ENCODE results near the gene CKLF. TPM values are rescaled to one million over a fixed set of nuclear protein-coding genes. Genes with fewer than 3 reads are reported as not detected.

Gene CKLF
- total RNA-seq, 4 donors from 2014 or later, result 5.8 to 8.5 (median 6.9) TPM

DNA sequence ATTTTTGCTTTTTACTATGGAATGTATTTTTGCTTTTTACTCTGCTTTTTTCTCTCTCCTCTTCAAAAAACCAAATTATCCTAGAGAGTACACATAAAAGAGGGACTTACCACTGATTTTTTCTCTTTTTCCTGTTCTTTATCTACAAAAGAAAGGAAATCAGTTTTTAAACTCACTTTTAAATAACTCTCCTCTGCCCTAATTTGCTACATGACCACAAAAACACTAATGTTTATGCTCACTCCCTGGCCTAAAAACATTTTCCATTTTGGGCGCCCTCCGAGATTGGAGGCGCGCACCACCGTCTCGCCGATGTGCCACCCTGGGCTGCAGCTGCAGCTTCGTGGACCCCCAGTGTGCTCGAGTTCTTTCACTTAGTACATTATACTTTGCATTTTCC is 3.5 kb upstream of the CKLF start:
- H3K9me3 ChIP-seq, result no peaks in the 10 kb centered on the region
- no peak for DNase-seq
- intact Hi-C loops (cut with DNase I; ENCODE audit: low total_unique reads), result no loop called here
- H3K27me3 ChIP-seq, result no peaks in the 10 kb centered on the region
- H3K36me3 ChIP-seq, result peaks cover 0 to 5% of the 10 kb centered on the region in 2 donors
- H3K4me1 ChIP-seq, result peaks cover 32 to 33% of the 10 kb centered on the region in 2 donors
- peak overlapping the region; percentile 77 to 97 (median 88) for H3K4me3 ChIP-seq
- in situ Hi-C loops (cut with MboI; ENCODE audit: low sequenced_read_pairs in 4 of 4), result no loop called here
- no peak for ATAC-seq
- peak overlapping the region; percentile 83 to 96 (median 90) for H3K27ac ChIP-seq
- TF ChIP-seq, protein P1, sequence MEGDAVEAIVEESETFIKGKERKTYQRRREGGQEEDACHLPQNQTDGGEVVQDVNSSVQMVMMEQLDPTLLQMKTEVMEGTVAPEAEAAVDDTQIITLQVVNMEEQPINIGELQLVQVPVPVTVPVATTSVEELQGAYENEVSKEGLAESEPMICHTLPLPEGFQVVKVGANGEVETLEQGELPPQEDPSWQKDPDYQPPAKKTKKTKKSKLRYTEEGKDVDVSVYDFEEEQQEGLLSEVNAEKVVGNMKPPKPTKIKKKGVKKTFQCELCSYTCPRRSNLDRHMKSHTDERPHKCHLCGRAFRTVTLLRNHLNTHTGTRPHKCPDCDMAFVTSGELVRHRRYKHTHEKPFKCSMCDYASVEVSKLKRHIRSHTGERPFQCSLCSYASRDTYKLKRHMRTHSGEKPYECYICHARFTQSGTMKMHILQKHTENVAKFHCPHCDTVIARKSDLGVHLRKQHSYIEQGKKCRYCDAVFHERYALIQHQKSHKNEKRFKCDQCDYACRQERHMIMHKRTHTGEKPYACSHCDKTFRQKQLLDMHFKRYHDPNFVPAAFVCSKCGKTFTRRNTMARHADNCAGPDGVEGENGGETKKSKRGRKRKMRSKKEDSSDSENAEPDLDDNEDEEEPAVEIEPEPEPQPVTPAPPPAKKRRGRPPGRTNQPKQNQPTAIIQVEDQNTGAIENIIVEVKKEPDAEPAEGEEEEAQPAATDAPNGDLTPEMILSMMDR (IDR thresholded peaks at IDR 0.05 in 4 of 5, conservative IDR thresholded peaks at IDR 0.05 in 1 of 5), result no peak
- no peak for TF ChIP-seq POLR2A (IDR thresholded peaks at IDR 0.05)

DNA sequence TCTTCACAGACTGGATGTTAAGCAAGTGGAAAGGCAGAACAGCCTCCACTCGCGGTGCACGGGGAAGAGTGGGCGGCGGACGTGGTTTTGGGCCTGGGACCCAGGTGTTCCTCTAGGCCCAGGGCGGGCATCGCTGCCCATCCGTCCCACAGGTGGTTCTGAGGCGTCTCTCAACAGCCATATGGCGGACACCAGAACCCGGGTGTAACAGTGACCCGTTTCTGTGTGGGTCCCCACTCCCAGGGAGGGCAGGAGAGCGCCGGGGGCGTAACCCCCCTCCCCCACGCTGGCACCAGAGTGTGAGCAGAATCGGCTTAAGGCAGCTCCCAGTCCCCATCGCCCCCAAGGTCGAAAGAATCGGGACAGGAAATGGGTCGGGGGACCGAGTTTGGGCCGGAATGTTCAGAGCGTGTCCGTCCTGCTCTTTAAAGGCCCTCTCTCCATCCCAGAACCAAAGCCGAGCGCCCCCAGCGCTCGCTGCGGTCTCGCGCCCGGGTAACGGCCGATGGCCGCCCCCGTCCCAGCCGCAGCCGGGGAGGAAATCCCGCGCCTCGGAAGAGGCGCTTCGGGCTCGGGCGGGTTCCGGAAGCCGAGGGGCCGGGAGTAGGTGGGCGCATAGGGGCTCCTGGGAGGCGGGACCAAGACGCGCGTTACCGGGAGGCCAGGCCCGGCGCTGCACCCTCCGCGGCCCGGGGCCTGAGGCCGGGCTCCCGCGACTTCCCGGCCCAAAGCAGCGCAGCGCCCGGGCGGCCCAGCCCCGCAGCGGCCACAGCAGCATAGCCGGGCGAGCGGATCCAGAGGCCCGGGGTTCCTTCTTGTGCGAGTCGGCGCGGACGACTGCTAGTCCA is 2.9 kb upstream of the CKLF start, which contains the start of gene TK2:
TSS of gene TK2 (minus strand) at position 839 of the 848 bp plus-strand sequence. CDS start at position 778, 61 bp downstream.
- DNase-seq (peak in 1 of 2 donors; percentile 24), ATAC-seq (peak; percentile 66 to 73)
- Histone ChIP-seq H3K36me3 (peaks cover 0 to 5% of the 10 kb centered on the region in 2 donors), H3K4me3 (peak within 1 kb of the TSS; percentile 77 to 97 (median 88)), H3K27me3 (no peaks in the 10 kb centered on the region), H3K9me3 (no peaks in the 10 kb centered on the region), H3K27ac (peak within 1 kb of the TSS; percentile 83 to 96 (median 90)), H3K4me1 (peaks cover 32 to 33% of the 10 kb centered on the region in 2 donors)
- in situ Hi-C loops (cut with MboI; ENCODE audit: low sequenced_read_pairs in 4 of 4), result loop anchor here in 2 of 4 donors (5.0 to 10.0 kb wide), 2 partner anchors 32 to 75 kb away; no protein-coding TSS in a partner anchor
- TF ChIP-seq, protein P1 (IDR thresholded peaks at IDR 0.05 in 4 of 5, conservative IDR thresholded peaks at IDR 0.05 in 1 of 5), result peak in 2 of 5 experiments; percentile 42 to 53
- peak; percentile 35 to 51 for TF ChIP-seq POLR2A (IDR thresholded peaks at IDR 0.05)
- intact Hi-C loops (cut with DNase I; ENCODE audit: low total_unique reads), result loop anchor here (2.0 kb wide), 1 partner anchor 33 kb away; no protein-coding TSS in a partner anchor

DNA sequence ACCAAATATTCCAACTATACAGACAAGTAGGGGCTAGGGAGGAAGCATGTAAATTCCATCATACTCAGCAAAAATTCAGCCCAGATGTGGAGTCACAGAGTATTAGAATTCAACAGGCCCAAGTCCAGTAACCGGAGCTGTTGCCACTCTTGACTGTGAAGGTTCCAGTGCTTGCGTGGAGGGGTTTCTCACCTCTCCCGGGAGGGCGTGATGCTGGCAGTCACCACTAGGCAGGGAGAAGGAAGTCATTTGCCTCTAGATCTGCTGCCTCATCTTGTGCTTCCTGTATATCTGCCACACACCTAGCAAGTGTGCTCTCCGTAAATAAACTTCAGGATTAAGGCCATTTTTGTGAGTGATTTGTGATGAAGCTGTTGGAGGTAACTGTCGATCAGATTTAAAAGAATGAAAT is 1.0 kb upstream of the CKLF start:
- no peak for ATAC-seq
- peaks cover 32 to 33% of the 10 kb centered on the region in 2 donors for H3K4me1 ChIP-seq
- H3K9me3 ChIP-seq, result no peaks in the 10 kb centered on the region
- H3K36me3 ChIP-seq, result no peaks in the 10 kb centered on the region
- intact Hi-C loops (cut with DNase I; ENCODE audit: low total_unique reads) (loop anchor here (2.0 kb wide), 1 partner anchor 35 kb away; no protein-coding TSS in a partner anchor), in situ Hi-C loops (cut with MboI; ENCODE audit: low sequenced_read_pairs in 4 of 4) (loop anchor here in 2 of 4 donors (5.0 to 10.0 kb wide), 2 partner anchors 34 to 77 kb away; no protein-coding TSS in a partner anchor)
- H3K4me3 ChIP-seq, result no peak overlapping the region
- H3K27ac ChIP-seq, result peak overlapping the region; percentile 86 to 96 (median 92)
- DNase-seq, result no peak
- TF ChIP-seq POLR2A (IDR thresholded peaks at IDR 0.05), result no peak
- TF ChIP-seq, protein P1 (IDR thresholded peaks at IDR 0.05 in 4 of 5, conservative IDR thresholded peaks at IDR 0.05 in 1 of 5), result no peak
- no peaks in the 10 kb centered on the region for H3K27me3 ChIP-seq

DNA sequence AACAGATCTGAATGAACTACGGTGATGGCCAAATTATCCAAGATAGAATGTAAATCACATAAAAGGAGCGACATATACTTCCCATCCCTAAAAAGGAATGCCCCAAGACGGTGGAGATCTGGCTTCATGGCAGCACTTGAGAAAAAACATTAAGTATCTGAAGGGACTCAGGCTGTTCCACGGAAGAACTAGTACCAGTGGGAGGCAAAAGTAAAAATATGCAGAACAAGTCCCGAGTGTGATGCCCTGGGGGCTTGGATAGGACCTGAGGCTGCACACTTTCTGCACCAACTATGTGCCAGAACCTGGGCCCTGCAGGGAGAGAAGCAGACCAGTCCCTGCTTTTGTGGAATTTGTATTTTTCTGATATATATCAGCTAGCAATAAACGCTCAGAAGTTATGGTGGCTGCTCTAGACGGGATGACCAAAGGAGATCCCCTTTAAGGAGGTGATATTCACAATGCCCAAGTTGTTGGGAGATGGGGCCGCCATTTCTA is 539 bp upstream of the CKLF start:
- H3K27ac ChIP-seq, result peak overlapping the region; percentile 86 to 96 (median 92)
- H3K4me1 ChIP-seq, result peaks cover 32 to 33% of the 10 kb centered on the region in 2 donors
- intact Hi-C loops (cut with DNase I; ENCODE audit: low total_unique reads), result loop anchor here (1.0 to 2.0 kb wide), 2 partner anchors 35 to 74 kb away; no protein-coding TSS in a partner anchor
- in situ Hi-C loops (cut with MboI; ENCODE audit: low sequenced_read_pairs in 4 of 4), result loop anchor here in 2 of 4 donors (5.0 to 10.0 kb wide), 2 partner anchors 35 to 77 kb away; no protein-coding TSS in a partner anchor
- H3K36me3 ChIP-seq, result no peaks in the 10 kb centered on the region
- DNase-seq (no peak), ATAC-seq (no peak)
- H3K9me3 ChIP-seq, result no peaks in the 10 kb centered on the region
- TF ChIP-seq, protein P1 (IDR thresholded peaks at IDR 0.05 in 4 of 5, conservative IDR thresholded peaks at IDR 0.05 in 1 of 5), result no peak
- TF ChIP-seq POLR2A (IDR thresholded peaks at IDR 0.05), result no peak
- H3K4me3 ChIP-seq, result peak overlapping the region; percentile 56 to 78 (median 71)
- no peaks in the 10 kb centered on the region for H3K27me3 ChIP-seq
